Progenitor cell of endocrine pancreas (in vitro differentiated cells): ENCODE results near the gene RDH16. TPM values are rescaled to one million over a fixed set of nuclear protein-coding genes. Genes with fewer than 3 reads are reported as not detected.

Experiments used
- DNase-seq: peaks from one replicate; pipeline ENCODE4 v3.0.0; 2021; ENCODE audit warnings: low spot score; ENCODE audit not compliant: unreplicated experiment
- H3K27ac Mint-ChIP-seq: 2 replicates; pipeline ENCODE4 v1.8.0; 2021; ENCODE audit warnings: mild to moderate bottlenecking, moderate library complexity, mixed read lengths
- H3K27me3 Mint-ChIP-seq: 2 replicates; pipeline ENCODE4 v1.8.0; 2021; ENCODE audit warnings: mixed read lengths
- H3K36me3 Mint-ChIP-seq: 2 replicates; pipeline ENCODE4 v1.8.0; 2022; ENCODE audit warnings: mixed read lengths; ENCODE audit not compliant: insufficient read depth
- H3K4me1 Mint-ChIP-seq: 2 replicates; pipeline ENCODE4 v1.8.0; 2021; ENCODE audit warnings: low read depth, mixed read lengths
- H3K4me3 Mint-ChIP-seq: 2 replicates; pipeline ENCODE4 v1.8.0; 2021; ENCODE audit warnings: low read depth, mild to moderate bottlenecking, moderate library complexity, mixed read lengths
- H3K9me3 Mint-ChIP-seq: 2 replicates; pipeline ENCODE4 v1.8.0; 2021; ENCODE audit warnings: low read depth, mixed read lengths
- total RNA-seq: library from RNA; stranded (reverse); gene quantifications from 2 replicates; pipeline ENCODE4 v1.2.1, GENCODE V29; 2021
- TF ChIP-seq, protein P1 (sequence below): fragments of 200-600 bp; sonication (generic); IDR thresholded peaks from one replicate; pipeline ENCODE4 v1.5.0; 2021; ENCODE audit warnings: antibody characterized with exemption, mild to moderate bottlenecking; ENCODE audit not compliant: unreplicated experiment

RDH16 gene
- total RNA-seq, 1 donor from 2014 or later: 0.98 TPM

DNA sequence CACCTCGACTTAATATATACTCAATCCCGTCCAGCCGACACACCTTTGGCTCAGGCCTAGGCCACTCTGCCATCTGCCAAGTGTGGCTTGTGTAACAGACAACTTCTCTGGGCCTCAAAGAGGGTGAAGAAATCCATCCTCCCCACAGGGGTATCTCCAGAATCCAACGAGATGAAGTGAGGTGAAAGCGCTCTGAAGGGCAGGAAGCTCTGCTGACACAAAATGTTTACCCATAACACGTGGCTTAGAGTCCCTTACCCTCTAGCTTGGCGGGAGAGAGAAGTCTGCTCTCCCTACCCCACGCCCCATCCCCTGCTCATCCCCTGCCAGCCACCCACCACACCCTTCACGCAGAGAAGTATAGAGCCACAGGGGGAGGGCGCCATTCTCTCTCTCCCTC, 35.9 kb upstream of the RDH16 start:
- Mint-ChIP-seq H3K9me3 (no peaks in the 10 kb centered on the region), H3K4me3 (no peak overlapping the region), H3K36me3 (peaks cover 7% of the 10 kb centered on the region), H3K27ac (no peak overlapping the region), H3K4me1 (no peaks in the 10 kb centered on the region), H3K27me3 (no peaks in the 10 kb centered on the region)
- TF ChIP-seq, protein P1, sequence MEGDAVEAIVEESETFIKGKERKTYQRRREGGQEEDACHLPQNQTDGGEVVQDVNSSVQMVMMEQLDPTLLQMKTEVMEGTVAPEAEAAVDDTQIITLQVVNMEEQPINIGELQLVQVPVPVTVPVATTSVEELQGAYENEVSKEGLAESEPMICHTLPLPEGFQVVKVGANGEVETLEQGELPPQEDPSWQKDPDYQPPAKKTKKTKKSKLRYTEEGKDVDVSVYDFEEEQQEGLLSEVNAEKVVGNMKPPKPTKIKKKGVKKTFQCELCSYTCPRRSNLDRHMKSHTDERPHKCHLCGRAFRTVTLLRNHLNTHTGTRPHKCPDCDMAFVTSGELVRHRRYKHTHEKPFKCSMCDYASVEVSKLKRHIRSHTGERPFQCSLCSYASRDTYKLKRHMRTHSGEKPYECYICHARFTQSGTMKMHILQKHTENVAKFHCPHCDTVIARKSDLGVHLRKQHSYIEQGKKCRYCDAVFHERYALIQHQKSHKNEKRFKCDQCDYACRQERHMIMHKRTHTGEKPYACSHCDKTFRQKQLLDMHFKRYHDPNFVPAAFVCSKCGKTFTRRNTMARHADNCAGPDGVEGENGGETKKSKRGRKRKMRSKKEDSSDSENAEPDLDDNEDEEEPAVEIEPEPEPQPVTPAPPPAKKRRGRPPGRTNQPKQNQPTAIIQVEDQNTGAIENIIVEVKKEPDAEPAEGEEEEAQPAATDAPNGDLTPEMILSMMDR: no peak
- no peak for DNase-seq

DNA sequence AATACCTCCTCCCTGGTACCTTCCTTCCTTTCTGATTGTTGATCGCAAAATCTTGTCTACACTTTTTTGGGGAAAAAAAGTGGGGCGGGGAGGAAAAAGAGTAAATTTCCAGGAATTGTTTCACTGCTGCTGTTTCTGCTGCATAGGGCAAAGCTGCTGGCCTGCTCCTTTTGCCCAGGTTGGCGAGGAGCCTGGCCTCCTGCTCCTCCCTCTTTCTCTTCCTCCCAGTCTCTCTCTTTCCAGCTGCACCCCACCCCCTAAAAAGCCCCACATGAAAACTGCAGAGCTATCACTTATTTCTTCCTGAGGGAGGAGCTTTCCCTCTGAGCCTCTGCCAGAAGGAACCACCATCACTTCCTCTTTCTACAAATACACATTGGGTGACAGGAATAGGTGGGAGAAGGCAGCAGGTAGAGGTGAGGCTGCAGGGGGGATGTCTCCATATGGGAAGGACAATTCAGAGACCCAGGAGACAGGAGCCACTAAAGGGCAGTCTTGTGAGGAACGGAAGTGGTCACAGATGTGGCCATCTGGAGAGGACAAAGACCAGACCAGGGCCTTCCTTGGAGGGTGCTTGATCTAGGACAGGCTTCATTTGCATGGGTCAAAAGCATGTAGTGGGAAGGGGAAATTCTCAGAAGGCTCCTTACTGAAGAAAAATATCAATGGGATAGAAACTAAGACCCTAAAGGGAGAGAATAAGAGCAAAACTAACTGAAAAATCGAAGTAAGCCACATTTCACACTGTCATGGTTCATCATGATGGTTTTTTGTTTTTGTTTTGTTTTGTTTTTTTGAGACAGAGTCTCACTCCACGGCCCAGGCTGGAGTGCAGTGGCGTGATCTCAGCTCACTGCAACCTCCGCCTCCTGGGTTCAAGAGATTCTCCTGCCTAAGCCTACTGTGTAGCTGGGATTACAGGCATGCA, 34.2 kb upstream of the RDH16 start:
- DNase-seq: no peak
- H3K9me3 Mint-ChIP-seq: no peaks in the 10 kb centered on the region
- H3K4me1 Mint-ChIP-seq: no peaks in the 10 kb centered on the region
- TF ChIP-seq, protein P1: no peak
- peaks cover 7% of the 10 kb centered on the region for H3K36me3 Mint-ChIP-seq
- H3K27me3 Mint-ChIP-seq: no peaks in the 10 kb centered on the region
- H3K27ac Mint-ChIP-seq: no peak overlapping the region
- H3K4me3 Mint-ChIP-seq: no peak overlapping the region

DNA sequence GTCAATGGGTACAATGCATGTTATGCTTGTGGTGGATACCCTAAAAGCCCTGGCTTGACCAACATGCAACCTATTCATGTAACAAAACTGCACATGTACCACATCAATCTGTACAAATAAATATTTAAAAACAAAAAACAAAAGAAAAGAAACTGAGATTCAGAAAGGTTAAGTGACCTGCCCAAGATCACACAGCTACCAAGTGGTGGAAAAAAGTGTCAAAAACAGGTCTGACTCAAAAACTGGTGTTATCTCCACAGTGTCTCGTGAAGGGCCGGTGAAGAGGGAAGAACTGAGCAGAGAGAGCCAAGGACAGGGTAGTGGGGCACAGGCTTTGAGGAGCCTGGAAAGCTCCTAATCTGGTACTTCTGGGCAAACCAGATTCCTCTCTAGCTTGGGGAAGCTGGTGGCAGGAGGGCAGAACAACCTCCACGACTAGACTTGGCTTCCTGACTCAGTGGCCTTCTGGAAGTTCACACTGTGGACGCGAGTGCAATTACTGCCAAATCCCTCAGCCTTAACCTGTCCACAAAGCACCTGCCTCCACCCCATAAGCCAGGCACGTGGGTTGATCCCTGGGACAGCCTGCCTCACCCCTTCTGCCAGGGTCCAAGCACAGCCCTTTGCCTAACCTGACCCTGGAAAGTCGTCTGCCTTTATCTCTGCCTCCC, 33.4 kb upstream of the RDH16 start:
- H3K4me1 Mint-ChIP-seq: no peaks in the 10 kb centered on the region
- H3K9me3 Mint-ChIP-seq: no peaks in the 10 kb centered on the region
- peaks cover 3% of the 10 kb centered on the region for H3K36me3 Mint-ChIP-seq
- TF ChIP-seq, protein P1: no peak
- no peak overlapping the region for H3K4me3 Mint-ChIP-seq
- H3K27ac Mint-ChIP-seq: no peak overlapping the region
- DNase-seq: no peak
- no peaks in the 10 kb centered on the region for H3K27me3 Mint-ChIP-seq

DNA sequence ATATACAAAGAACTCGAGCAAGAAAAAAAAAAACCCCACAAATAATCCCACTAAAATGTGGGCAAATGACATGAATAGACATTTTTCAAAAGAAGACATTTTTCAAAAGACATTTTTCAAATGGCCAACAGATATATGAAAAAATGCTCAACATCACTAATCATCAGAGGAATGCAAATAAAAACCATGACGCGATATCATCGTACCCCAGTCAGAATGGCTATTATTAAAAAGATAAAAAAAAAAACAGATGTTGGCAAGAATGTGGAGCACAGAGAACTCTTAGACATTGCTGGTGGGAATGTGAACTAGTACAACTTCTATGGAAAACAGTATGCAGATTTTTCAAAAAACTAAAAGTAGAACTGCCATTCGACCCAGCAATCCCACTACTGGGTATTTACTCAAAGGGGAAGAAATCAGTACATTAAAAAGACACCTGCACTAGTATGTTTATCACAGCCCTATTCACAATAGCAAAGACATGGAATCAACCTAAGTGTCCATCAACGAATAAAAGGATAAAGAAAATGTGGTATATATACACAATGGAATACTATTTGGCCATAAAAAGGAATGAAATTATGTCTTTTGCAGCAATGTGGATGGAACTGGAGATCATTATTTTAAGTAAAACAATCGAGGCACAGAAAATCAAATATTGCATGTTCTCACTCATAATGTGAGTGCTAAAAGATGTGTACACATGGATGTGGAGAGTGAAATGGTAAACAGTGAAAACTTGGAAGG, 32.6 kb upstream of the RDH16 start:
- no peak for DNase-seq
- Mint-ChIP-seq H3K9me3 (no peaks in the 10 kb centered on the region), H3K36me3 (peaks cover 2% of the 10 kb centered on the region), H3K27ac (no peak overlapping the region), H3K27me3 (no peaks in the 10 kb centered on the region), H3K4me1 (no peaks in the 10 kb centered on the region), H3K4me3 (no peak overlapping the region)
- TF ChIP-seq, protein P1: no peak

DNA sequence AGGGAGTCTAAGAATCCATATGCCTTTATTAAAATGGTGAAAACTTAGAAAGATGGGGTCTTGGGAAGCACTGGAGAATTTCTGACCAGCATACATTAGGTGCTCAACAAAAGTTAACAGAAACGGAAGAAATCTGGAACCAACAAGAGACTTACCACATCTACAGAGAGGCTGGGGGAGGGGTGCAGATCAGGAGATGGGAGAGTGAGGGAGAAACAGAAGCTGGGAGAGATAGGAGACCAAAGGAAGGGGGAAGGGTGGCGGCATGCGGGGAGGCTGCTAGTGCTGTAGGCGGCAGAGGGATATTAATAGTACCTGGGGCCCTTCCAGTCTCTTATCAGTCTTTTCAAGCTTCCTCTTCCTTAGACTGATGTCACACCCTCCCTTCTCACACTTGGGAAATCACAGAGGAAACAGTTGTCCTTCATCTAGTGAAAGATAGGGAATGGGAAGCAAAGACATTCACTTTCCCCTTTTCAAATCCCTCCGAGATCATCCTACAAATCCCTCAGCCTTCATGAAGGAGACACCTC, 30.9 kb upstream of the RDH16 start:
- Mint-ChIP-seq H3K4me3 (no peak overlapping the region), H3K27ac (no peak overlapping the region), H3K27me3 (no peaks in the 10 kb centered on the region), H3K9me3 (no peaks in the 10 kb centered on the region), H3K4me1 (no peaks in the 10 kb centered on the region), H3K36me3 (peaks cover 2% of the 10 kb centered on the region)
- TF ChIP-seq, protein P1: no peak
- DNase-seq: no peak
